IPS-NIHi7 (cell line): Measurements from ENCODE around the gene CRYGN.

Source experiments
- DNase-seq: peaks from one replicate; pipeline ENCODE4 v3.0.0; 2012; ENCODE audit warnings: mixed read lengths; ENCODE audit errors: extremely low spot score

The CRYGN gene

DNA sequence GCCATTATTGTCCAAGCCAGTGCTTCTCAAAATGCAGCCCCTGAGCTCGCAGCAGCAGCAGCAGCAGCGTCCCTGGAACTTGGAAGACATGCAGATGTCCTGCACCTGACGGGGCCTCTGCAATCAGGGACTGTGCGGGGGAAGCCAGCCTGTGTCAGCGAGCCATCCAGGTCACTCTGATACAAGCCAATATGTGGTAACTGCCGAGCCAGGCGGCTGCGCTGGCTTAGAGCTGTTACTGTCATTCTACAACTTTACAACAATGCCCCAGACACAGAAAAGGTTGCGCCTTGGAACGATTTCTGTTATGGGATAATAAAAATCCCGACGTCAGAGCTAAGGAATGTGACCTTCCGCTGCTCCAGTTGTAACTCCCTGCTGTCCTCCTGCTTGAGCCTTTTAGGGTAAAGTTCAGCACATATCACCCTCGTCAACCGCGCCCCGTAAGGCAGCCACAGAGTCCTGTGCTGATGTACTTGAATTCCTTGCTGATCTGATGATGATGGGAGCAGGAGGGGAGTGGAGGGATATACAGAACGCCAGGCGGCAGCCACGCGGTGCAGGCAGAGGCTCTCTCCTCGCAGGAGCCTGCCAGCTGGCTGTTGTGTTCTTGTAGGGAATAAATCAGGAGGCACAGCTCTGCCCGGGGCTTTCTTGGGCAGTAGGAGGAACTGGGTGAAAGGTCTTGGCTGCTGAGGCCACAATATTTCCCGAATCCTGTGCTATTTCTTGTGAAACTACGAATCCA lies 20.0 kb upstream of the CRYGN start:
- peak; percentile 43 for DNase-seq

DNA sequence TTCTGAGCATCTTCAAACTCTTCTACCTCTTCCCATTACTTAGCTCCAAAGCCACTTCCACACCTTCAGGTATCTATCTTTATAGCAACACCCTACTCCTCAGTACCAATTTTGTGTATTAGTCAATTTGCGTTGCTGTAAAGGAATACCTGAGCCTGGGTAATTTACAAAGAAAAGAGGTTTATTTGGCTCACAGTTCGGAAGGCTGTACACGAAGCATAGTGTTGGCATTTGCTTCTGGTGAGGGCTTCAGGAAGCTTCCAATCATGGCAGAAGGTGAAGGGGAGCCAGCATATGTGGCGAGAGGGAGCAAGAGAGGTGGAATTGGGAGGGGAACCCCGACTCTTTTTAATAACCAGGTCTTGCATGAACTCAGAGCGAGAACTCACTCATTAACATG lies 17.6 kb upstream of the CRYGN start:
- no peak for DNase-seq

DNA sequence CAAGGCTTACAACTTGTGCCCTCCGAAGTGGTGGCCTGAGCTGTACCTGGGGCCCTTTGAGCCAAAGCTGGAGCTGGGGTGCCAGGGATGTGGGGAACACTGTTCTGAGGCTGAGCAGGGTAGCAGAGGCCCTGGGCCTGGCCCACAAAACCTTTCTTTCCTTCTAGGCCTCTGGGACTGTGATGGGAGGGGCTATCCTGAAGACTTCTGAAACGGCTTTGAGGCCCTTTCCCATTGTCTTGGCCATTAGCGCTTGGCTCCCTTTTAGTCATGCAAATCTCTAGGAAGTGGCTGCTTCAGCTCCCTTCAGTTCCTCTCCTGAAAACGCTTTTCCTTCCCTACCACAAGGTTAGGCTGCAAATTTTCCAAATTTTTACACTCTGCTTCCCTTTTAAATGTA lies 16.8 kb upstream of the CRYGN start:
- DNase-seq: peak; percentile 58

DNA sequence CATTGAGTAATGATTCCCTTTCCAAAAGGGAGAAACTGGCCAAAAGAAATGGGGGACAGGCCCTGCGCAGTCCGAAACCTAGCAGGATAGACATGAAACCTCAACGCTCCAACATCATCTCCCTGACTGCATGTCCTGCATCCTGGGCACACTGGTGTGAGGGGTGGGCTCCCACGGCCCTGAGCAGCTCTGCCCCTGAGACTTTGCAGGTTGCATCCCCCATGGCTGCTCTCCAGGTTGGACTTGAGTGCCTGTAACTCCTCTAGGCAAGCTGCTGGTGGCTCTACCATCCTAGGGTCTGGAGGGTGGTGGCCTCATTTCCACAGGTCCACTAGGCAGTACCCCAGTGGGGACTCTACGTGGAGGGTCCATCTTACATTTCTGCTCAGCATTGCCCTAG lies 16.3 kb upstream of the CRYGN start:
- no peak for DNase-seq

DNA sequence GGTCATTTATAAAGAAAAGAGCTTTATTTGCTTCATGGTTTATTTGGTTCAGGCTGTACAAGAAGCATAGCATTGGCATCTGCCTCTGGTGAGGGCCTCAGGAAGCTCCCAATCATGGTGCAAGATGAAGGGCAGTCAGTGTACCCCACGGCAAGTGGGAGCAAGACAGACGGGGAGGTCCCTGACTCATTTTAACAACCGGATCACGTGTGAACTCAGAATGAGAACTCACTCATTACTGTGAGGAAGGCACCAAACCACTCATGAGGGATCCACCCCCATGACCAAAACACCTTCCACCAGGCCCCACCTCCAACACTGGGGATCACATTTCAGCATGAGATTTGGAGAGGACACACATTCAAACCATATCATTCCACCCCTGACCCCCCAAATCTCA lies 15.7 kb upstream of the CRYGN start:
- no peak for DNase-seq

DNA sequence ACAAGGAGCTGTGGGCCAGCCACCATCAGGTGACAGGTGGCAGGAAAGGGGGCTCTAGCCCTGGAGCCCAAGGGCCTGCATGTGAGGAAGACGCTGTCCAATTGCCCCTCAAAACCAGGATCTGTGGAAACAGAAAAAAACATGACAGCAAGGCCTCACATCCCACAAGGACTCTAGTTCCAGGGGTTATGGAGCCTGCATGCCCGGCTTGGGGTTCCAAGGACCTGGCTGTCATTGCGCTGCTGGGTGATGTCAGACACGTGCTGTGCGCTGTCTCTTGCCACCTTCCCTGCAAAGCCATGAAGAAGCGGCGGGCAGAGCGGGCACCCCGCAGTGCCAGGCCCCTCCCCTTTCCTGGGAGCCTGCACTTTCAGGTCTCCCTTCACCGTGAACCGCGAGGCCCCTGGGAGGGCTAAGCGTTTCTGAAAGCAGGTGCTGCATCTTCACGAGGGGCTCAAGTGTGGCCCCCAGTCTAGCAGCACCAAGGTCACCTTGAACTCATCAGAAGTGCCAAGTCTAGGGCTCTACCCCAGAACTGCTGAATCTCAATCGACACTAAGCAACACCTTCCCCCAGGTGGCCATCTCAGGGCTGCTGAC lies 15.1 kb upstream of the CRYGN start:
- DNase-seq: no peak

DNA sequence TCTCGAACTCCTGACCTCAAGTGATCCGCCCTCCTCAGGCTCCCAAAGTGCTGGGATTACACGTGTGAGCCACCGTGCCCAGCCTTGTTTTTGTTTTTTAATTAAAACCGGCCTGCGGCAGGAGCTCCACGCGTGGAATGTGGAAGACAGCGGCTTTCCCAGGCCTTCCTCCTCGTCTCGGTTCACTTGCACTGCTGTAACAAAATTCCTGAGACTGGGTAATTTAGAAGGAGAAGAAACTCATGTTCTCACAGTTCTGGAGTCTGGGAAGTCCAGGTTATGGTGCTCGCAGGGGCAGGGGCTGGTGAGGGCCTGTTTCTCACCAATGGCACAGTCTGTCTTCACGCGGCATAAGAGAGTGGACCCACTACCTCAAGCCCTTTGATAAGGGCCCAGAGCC lies 14.4 kb upstream of the CRYGN start:
- no peak for DNase-seq

DNA sequence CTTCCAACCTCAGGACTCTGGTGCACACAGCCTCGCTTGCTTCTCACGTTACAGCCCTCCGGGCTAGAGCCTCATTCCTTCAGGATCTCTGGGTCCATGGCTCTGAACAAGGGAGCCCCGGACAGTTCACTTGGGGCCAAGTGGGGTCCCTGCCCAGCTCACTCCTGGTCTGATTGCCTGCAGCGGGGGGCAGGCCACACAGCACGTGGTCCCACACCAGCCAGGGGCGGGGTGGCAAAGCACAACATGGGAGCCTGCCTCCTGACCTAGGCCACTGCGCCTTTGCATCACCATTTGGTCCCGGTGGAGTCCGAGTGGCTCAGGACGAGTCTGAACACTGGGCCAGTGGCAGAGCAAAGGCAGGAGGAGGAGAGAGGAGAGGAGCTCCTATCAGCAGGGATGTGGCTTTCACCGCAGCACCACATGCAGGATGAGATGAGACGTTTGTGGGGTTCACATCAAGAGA lies 13.4 kb upstream of the CRYGN start:
- DNase-seq: no peak

DNA sequence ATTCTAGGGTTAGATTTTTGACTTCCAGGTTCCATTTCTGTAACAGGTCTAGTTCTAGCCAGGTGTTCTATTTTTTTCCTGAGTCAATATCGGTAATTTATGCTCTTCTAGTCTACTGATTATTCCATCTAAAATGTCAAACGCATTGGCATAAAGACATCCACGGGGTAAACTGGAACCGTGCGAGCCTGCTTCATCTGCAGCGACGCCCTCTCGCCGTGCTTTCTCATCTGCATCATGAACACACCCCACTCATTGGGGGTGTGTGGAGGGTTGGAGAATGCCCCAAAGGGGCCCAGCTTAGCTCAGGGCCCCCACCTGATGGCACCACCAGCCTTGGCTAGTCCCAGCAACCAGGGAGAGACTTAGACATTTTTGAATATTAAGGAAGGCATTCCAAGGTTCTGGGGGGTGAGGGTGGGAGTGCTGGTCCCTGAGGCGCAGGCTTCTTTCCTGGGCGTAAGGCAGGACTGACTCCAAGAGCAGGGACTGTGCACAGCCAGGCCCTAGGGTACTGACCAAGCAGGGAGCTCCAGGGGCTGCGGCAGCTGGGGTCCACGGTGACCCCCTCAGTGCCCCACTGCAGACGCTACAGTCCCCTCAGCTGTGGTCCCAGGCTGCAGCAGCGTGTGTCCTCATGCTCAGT lies 12.9 kb upstream of the CRYGN start:
- DNase-seq: no peak

DNA sequence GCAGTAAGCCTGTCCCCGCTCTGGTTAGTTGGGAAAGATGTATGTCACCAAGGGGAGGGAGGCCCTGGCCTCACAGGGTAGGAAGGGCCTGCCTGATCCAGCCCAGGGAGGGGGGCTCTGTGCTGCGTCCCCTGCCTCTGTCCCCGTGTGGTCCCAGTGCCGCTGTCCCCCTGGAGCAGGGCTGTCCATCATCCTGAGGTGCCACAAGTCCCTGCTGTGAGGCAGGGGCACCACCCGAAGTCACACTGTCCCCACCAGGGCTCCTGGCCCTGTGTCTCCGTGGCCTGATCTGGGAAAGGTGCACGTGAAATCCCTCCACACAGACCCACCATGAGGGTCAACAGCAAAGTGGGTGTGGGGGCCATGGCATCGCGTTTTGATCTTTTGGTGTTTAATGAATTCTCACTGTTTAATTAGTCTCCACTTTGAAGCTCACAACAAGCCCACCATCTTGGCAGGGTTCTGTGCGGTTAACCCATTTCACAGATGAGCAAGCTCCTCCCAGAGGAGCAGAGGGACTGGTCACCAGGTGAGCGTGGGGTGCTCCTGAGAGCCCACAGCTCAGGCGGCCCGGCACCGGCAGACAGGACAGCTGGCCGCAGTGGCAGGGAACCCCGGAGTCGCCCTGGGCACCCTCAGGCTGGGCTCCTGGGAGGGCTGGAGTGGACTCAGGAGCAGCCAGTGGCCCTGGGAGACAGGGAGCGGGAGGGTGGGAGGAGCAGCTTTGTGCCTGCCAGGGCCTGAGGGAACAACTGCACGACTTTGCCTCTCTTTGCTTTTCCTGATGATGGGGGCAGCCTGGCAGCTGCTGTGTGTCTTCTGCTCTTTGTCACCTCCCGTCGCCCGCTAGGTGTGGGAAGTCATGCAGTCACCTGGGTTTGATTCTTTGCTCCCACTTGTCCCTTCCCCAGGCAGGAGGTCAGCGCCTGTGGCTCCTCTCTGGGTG lies 12.0 kb upstream of the CRYGN start:
- DNase-seq: no peak

DNA sequence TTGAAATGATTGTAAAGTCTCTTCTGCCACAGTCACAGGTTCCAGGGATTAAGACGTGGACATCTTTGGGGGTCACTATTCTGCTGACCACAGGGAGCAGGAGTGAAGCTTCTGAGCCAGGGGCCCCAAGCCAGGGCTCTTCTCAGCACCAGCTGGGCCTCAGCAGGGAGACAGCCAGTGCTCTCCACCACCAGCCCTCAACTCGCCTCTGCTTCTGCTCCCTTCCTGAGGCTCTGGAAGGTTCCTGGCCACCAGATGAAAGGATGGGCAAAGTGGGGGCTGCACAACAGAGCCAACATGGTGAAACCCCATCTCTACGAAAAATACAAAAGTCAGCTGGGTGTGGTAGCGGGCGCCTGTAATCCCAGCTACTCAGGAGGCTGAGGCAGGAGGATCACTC lies 11.2 kb upstream of the CRYGN start:
- no peak for DNase-seq

DNA sequence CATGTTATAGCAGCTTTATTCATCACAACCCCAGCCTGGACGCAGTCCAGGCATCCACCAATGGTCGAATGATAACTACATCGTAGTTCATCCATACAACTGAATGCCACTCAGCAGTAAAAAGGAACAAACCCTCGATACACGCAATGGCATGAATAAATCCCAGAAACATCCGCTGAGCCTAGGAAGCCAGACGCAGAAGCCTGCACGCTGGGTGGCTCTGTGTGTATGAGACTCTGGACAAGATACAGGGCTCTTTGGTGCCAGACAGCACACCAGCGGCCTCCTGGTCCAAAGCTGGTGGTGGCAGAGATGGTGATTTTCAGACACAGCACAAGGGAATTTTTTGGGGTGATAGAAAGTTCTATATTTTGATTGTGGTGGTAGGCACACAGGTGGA lies 10.0 kb upstream of the CRYGN start:
- DNase-seq: no peak

DNA sequence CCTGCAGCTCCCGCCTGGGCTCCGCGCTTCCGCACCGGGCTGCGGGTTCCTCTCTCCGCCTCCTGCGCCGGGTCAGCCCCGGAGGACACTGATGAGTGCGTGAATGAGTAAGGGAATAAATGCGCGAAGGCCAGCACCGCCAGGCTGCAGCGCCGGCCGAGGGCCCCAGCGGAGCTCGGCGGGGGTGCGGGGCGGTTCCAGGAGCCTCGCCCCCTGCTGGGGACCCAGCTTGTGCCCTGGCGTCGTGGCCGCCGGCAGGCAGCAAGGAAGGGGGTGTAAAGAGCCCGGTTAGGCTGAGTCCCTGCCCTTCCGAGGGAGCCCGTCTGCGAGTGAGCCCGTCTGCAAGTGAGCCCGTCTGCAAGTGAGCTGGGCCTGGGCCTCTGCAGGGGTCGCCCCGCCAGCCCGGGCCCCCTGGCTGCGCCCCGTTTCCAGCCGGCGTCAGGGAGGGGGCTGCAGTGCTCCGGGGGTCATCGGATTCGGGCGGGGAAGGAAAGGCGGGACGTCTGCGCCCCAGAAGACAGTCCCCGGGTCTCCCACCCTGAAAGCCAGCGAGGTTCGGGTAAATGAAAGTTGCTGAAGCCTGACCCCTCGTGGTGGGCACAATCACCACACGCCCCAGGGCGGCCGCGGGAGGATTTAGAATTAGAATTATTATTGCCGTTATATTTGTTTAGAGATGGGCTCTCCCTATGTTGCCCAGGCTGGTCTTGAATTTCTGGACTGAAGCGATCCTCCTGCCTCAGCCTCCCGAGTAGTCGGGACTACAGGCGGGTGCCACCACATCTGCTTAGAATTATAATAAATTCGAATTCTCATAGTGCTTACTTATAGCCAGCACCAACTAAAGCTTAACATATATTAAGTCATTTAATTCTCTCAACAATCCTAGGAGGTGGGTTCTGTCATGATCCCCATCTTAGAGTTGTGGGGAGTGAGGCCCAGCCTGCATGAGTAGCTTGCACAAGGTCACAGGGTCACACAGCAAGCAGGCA lies 8.6 kb upstream of the CRYGN start:
- peak; percentile 84 for DNase-seq

DNA sequence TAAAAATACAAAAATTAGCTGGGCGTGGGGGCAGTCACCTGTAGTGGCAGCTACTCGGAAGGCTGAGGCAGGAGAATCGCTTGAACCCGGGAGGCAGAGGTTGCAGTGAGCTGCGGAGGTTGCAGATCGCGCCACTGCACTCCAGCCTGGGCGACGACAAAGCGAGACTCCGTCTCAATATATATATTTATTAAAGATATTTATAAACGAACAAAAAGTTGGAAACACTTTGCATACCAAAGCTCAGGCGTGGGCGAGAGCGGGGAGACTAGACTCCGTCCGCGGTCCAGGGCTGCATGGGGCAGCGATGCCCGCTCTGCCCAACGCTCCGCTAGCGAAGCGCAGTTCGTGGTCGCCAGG lies 7.9 kb upstream of the CRYGN start:
- no peak for DNase-seq

DNA sequence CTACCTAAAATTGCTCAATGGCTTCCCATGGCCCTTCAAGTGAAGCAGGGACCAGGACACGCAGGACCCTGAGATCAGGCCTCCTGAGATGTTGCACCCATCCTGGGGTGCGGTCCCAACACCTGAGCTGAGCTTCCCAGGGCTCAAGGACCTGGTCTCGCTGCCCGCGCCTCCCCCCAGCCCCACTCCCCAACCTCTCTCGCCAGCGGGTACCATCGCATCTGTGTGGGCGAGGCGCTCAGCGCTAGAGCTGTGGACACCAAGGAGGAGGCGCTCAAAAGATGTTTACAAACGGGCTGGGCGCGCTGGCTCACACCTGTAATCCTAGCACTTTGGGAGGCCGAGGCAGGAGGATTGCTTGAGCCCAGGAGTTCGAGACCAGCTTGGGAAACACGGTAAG lies 7.4 kb upstream of the CRYGN start:
- no peak for DNase-seq

DNA sequence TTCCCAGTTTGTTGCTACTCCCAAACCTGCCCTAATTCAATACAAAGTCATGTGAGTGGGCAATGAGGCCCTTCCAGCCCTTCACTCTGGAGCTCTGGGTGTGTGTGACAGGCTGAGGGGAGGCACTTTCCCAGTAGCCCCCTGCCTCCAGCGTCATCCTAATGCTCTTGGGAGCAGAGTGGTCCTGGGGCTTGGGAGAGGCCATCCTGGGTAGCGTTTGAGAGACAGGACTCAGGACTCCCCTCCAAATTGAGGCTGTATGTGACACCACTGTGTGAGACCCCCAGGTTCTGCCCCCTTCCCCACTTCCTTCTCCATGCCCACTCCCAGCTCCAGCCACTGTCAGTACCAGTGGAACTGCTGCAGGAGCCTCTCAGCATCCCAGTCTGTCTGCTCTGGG lies 6.5 kb upstream of the CRYGN start:
- DNase-seq: no peak

DNA sequence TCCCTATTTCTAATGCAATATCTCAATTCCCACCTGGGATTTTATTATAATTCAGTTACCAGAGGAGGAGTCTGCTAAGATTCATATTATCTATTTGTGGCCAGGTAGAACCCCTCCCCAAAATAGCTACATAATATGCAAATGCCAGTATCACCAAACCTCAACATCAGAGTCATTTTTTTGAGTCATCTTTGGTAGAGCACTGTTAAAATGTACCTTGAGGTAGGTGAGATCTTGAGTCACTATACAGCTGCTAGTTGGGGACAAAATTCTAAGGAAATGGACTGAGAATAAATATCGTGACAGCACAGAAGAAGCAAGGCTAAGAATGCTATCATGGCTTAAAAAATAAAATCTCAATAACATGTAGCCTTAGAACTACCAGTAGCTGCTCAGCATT lies 4.7 kb upstream of the CRYGN start:
- no peak for DNase-seq

DNA sequence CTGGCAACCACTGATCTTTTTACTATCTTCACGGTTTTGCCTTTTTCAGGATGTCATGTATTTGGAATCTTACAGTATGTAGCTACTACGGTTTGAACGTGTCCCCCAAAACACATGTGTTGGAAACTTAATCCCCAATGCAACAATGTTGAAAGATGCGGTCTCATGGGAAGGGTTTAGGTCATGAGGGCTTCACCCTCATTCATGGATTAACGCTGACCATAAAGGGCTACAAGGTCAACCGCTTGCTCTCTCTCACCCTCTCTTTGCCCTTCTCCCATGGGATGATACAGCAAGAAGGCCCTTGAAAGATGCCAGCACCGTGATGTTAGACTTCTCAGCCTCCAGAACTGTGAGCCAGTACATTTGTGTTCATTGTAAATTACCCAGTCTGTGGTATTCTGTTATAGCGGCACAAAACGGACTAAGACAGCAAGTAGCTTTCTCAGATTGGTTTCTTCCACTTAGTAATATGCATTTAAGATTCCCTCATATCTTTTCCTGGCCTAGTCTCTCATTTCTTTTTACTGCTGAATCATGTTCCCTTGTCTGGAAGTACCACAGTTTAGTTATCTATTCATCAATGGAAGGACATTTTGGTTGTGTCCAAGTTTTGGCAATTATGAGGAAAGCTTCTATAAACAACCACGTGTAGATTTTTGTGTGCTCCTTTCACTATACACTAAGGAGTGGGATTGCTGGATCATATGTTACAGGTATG lies 3.0 kb upstream of the CRYGN start:
- DNase-seq: no peak

DNA sequence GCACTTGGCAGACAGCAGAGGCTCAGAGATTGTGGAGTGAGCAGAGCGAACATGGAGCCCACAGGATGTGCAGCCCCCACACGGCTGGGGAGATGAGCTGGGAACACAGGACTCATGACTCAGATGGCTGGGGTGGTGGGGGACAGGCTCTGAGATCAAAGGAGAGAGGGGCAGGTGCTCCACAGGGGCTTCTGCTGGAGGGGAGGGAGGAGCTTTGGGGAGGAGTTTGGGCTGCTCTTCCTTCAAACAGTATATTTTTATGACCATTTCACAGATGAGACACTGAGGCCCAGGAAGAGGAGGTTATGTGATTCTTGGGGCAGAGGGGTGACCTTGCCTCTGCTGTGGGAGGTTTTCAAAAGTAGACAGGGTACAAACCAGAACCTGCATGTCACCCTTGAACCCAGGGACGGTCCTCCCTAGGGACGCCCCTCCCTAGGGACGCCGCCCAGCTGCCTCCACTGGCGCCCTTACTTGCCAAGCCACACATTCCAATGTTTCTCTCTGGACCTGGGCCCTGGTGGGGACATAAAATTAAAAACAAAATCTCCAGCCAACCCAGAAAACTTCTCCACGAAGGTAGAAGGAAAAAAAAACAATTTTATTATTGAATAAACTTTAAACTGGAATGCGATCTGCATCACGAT lies 981 bp upstream of the CRYGN start:
- DNase-seq: no peak
